Stomach (tissue), 4 donors: ENCODE results near the gene SUCO.

Experiments used
- EP300 ChIP-seq: sonication (generic); formaldehyde crosslinking; IDR thresholded peaks from one replicate; pipeline ENCODE4 v1.6.1; 2017; ENCODE audit warnings: antibody characterized with exemption
- POLR2A ChIP-seq, 4 donors: fragments of 450-650 bp; IDR thresholded peaks; one replicate each; pipeline ENCODE4 v1.6.1; 2016; ENCODE audit warnings: antibody characterized with exemption in 4 of 4, control low read depth in 2 of 4, mild to moderate bottlenecking in 1 of 4, moderate library complexity in 1 of 4
- POLR2AphosphoS5 ChIP-seq, 3 donors: sonication (generic); formaldehyde crosslinking; IDR thresholded peaks; one replicate each; pipeline ENCODE4 v1.6.1; 2016; ENCODE audit warnings: antibody characterized with exemption in 3 of 3
- TF ChIP-seq, protein P1 (sequence below), 7 experiments: fragments of 450-650 bp in 4 of 7; fragments of 200-600 bp in 3 of 7; sonication (generic) in 3 of 7; IDR thresholded peaks; one replicate each; pipeline ENCODE4 v1.5.1; 2016 to 2019; ENCODE audit warnings: antibody characterized with exemption in 7 of 7, control low read depth in 2 of 7, mild to moderate bottlenecking in 1 of 7

DNA sequence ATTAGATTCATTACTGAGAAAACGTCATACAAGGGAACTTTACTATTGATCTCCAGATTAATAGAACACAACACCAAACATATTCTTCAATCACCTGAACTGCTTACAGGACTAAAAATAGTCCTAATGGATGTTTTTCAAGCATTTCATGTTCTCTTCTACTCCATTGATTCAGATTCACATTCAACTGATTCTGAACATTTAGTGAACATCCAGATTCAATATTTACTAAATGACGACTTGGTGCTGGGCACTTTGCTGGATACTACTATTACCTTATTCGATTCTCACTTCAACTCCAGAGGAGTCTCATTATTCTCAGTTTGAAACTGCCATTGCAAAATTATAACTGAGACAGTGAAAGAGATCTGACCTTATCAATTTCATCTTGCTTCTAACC is 18.8 kb upstream of the SUCO start:
- TF ChIP-seq, protein P1, sequence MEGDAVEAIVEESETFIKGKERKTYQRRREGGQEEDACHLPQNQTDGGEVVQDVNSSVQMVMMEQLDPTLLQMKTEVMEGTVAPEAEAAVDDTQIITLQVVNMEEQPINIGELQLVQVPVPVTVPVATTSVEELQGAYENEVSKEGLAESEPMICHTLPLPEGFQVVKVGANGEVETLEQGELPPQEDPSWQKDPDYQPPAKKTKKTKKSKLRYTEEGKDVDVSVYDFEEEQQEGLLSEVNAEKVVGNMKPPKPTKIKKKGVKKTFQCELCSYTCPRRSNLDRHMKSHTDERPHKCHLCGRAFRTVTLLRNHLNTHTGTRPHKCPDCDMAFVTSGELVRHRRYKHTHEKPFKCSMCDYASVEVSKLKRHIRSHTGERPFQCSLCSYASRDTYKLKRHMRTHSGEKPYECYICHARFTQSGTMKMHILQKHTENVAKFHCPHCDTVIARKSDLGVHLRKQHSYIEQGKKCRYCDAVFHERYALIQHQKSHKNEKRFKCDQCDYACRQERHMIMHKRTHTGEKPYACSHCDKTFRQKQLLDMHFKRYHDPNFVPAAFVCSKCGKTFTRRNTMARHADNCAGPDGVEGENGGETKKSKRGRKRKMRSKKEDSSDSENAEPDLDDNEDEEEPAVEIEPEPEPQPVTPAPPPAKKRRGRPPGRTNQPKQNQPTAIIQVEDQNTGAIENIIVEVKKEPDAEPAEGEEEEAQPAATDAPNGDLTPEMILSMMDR (IDR thresholded peaks at IDR 0.05): no peak
- TF ChIP-seq POLR2AphosphoS5 (IDR thresholded peaks at IDR 0.05): no peak
- TF ChIP-seq POLR2A (IDR thresholded peaks at IDR 0.05): no peak
- no peak for TF ChIP-seq EP300
